ENCODE measurements around the gene DISP3. TPM values are rescaled to one million over a fixed set of nuclear protein-coding genes. Genes with fewer than 3 reads are reported as not detected.

Gene DISP3
- total and polyA plus RNA-seq, 2 of the 4 experiments (the other 2 are of a cell fraction) = 0.05 TPM; not detected in 1

DNA sequence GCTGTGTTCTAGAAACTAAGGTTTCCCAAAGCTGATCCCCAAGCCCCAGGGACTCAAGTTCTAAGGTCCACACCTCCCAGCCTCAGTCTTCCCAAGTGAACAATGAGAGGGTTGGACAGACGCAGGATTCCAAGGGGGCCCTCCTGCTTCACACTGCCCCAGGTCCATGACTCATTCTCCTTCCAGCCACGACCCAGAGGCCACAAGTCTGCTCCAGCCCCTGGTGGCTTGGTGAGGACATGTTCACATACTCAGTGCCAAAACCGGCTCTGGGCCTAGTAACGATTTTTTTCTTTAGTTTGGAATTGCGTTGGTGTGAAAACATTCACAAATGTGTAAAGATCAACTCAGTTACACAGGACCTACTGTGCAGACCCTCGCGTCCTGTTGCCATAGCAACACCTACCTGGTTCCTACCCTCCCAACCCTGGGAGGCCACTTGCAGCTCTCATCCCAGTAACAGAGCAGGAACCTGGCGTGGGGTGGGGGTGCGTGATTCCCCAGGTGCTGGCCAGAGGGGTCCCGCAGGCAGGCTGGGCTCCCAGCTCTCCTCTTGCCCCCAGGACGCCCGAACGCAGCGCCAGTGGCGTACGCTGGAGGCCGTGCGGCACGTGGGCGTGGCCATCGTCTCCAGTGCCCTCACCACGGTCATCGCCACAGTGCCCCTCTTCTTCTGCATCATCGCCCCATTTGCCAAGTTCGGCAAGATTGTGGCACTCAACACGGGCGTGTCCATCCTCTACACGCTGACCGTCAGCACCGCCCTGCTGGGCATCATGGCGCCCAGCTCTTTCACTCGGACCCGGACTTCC is 57.0 kb downstream of the DISP3 start:
- no peak overlapping the region for H3K18ac ChIP-seq (ENCODE audit: low read depth, low read length)
- ATAC-seq (ENCODE audit: low read depth) = no peak

More for the DNA sequence above, 57.0 kb downstream of the DISP3 start:
- no peak for DNase-seq
- no peak overlapping the region for H3K56ac ChIP-seq (ENCODE audit: extremely low read depth, insufficient read depth, low read length)
- H3K9me1 ChIP-seq (ENCODE audit: insufficient read depth, low read length) = no peaks in the 10 kb centered on the region
- H4K20me1 ChIP-seq (ENCODE audit: insufficient read depth, low read length) = no peaks in the 10 kb centered on the region
- no peak overlapping the region for H2BK120ac ChIP-seq (ENCODE audit: low read depth, low read length)
- H2AFZ ChIP-seq (replicated peaks; ENCODE audit: low read length, poor library complexity) = no peak overlapping the region
- in situ Hi-C loops (cut with MboI; ENCODE audit: low sequenced_read_pairs) (no loop called here), dilution Hi-C loops (cut with HindIII; ENCODE audit: low sequenced_read_pairs, unreplicated experiment) (no loop called here), intact Hi-C loops (cut with micrococcal nuclease) (no loop called here)
- H3K36me3 ChIP-seq (ENCODE audit: control insufficient read depth, insufficient read depth, low read length) = no peaks in the 10 kb centered on the region
- H4K91ac ChIP-seq (ENCODE audit: insufficient read depth, low read depth, low read length) = no peak overlapping the region
- H4K8ac ChIP-seq (ENCODE audit: low read depth in 2 of 2, low read length in 2 of 2) = no peak overlapping the region
- no peak overlapping the region for H3K23ac ChIP-seq (ENCODE audit: low read depth, low read length)
- H3K9me3 ChIP-seq (ENCODE audit: control insufficient read depth, insufficient read depth, low read length) = no peaks in the 10 kb centered on the region
- POLR2A ChIA-PET (ENCODE audit: unreplicated experiment) = no interaction called here
- H3K4me1 ChIP-seq (ENCODE audit: control insufficient read depth, insufficient read depth, low read length) = no peaks in the 10 kb centered on the region
- no peaks in the 10 kb centered on the region for H3K79me1 ChIP-seq (ENCODE audit: low read depth in 1 of 2, low read length in 2 of 2)
- TF ChIP-seq RCOR1 (IDR thresholded peaks at IDR 0.05; ENCODE audit: insufficient replicate concordance, low read length) (no peak), MAFK (IDR thresholded peaks at IDR 0.05; ENCODE audit: low read depth, low read length) (no peak), CEBPB (IDR thresholded peaks at IDR 0.05; ENCODE audit: low read depth, low read length) (no peak), RAD21 (IDR thresholded peaks at IDR 0.05; ENCODE audit: low read length) (no peak), MAZ (IDR thresholded peaks at IDR 0.05; ENCODE audit: borderline replicate concordance, low read depth, low read length) (no peak), CHD1 (IDR thresholded peaks at IDR 0.05; ENCODE audit: low read depth, low read length) (no peak), FOS (IDR thresholded peaks at IDR 0.05; ENCODE audit: low read depth, low read length) (no peak), RFX5 (IDR thresholded peaks at IDR 0.05; ENCODE audit: low read depth, low read length) (no peak), BHLHE40 (IDR thresholded peaks at IDR 0.05; ENCODE audit: low read depth, low read length) (no peak), SMC3 (IDR thresholded peaks at IDR 0.05; ENCODE audit: low read depth, low read length) (no peak), USF2 (IDR thresholded peaks at IDR 0.05; ENCODE audit: low read depth, low read length) (no peak)
- TF ChIP-seq, protein P1, sequence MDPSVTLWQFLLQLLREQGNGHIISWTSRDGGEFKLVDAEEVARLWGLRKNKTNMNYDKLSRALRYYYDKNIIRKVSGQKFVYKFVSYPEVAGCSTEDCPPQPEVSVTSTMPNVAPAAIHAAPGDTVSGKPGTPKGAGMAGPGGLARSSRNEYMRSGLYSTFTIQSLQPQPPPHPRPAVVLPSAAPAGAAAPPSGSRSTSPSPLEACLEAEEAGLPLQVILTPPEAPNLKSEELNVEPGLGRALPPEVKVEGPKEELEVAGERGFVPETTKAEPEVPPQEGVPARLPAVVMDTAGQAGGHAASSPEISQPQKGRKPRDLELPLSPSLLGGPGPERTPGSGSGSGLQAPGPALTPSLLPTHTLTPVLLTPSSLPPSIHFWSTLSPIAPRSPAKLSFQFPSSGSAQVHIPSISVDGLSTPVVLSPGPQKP (IDR thresholded peaks at IDR 0.05; ENCODE audit: borderline replicate concordance, low read depth, low read length) = no peak
- TF ChIP-seq, protein P2, sequence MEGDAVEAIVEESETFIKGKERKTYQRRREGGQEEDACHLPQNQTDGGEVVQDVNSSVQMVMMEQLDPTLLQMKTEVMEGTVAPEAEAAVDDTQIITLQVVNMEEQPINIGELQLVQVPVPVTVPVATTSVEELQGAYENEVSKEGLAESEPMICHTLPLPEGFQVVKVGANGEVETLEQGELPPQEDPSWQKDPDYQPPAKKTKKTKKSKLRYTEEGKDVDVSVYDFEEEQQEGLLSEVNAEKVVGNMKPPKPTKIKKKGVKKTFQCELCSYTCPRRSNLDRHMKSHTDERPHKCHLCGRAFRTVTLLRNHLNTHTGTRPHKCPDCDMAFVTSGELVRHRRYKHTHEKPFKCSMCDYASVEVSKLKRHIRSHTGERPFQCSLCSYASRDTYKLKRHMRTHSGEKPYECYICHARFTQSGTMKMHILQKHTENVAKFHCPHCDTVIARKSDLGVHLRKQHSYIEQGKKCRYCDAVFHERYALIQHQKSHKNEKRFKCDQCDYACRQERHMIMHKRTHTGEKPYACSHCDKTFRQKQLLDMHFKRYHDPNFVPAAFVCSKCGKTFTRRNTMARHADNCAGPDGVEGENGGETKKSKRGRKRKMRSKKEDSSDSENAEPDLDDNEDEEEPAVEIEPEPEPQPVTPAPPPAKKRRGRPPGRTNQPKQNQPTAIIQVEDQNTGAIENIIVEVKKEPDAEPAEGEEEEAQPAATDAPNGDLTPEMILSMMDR (conservative IDR thresholded peaks at IDR 0.05; ENCODE audit: low read depth, low read length) = no peak
- WGBS, 2 experiments (ENCODE audit: extremely low coverage in 2 of 2, insufficient read length in 1 of 2) = 92% methylated on average over 10 of the region's 33 CpGs; no CpG with 5 or more reads in 1 of the 2 experiments
- no peak overlapping the region for H2AK9ac ChIP-seq (replicated peaks; ENCODE audit: low read depth, low read length, poor library complexity)
- no peaks in the 10 kb centered on the region; the same call in 1 of the 2 replicates for H3K27me3 ChIP-seq (ENCODE audit: control insufficient read depth, insufficient read depth, low read length)
- H2BK15ac ChIP-seq (ENCODE audit: low read depth, low read length) = no peak overlapping the region
- no peak overlapping the region for H3K14ac ChIP-seq (replicated peaks; ENCODE audit: low read depth, low read length)
- H3K27ac ChIP-seq (ENCODE audit: insufficient read depth, low read length) = no peak overlapping the region
- H2BK20ac ChIP-seq (ENCODE audit: low read depth, low read length) = no peak overlapping the region
- H3K4me3 ChIP-seq (ENCODE audit: insufficient read depth, low read depth, low read length) = no peak overlapping the region
- no peak overlapping the region for H3K4ac ChIP-seq (ENCODE audit: low read depth, low read length)
- H2BK5ac ChIP-seq (ENCODE audit: low read depth, low read length, poor library complexity, severe bottlenecking) = no peak overlapping the region
- no TSS peak for BruUV-seq (replicated peaks)
- CTCF ChIA-PET = no interaction called here
- H3K9ac ChIP-seq (ENCODE audit: low read depth, low read length) = no peak overlapping the region
- H3K4me2 ChIP-seq (ENCODE audit: low read depth, low read length) = no peak overlapping the region
- H4K5ac ChIP-seq (ENCODE audit: low read depth, low read length) = no peak overlapping the region
- H2AK5ac ChIP-seq (ENCODE audit: low read depth, low read length) = no peak overlapping the region

Data from IMR-90 (cell line).